IMR-90 (cell line): ENCODE measurements around the gene EMX1. TPM values are rescaled to one million over a fixed set of nuclear protein-coding genes. Genes with fewer than 3 reads are reported as not detected.

ENCODE experiments used
- ATAC-seq: fragments of 200-7000 bp; cut with Tn5 transposase; 2 replicates; pipeline ENCODE4 v1.9.1; 2020; ENCODE audit warnings: low read depth, mild to moderate bottlenecking, moderate library complexity
- BruUV-seq: library from RNA; stranded (reverse); fragments of 400-500 nt; replicated peaks from 2 replicates; lab custom pipeline; 2021; lab: Mats Ljungman, UMichigan
- CTCF ChIA-PET: fragments of 300-600 bp; formaldehyde crosslinking; extraction: SDS; loops from one replicate; lab custom pipeline; 2021; ENCODE audit warnings: antibody characterized with exemption; lab: Yijun Ruan, JAX
- POLR2A ChIA-PET: fragments of 300-600 bp; sonication (Branson Sonifier 250); formaldehyde crosslinking; loops from one replicate; lab custom pipeline; 2022; ENCODE audit warnings: antibody characterized with exemption; ENCODE audit not compliant: unreplicated experiment; lab: Charles Lee
- DNase-seq: peaks from one replicate; pipeline ENCODE4 v3.0.0; 2013
- H2AFZ ChIP-seq: replicated peaks from 2 replicates; pipeline ENCODE3; 2013; ENCODE audit warnings: low read length, mild to moderate bottlenecking; ENCODE audit not compliant: poor library complexity
- H2AK5ac ChIP-seq: 2 replicates; pipeline ENCODE4 v1.6.1; 2013; ENCODE audit warnings: low read depth, low read length, inconsistent platforms
- H2AK9ac ChIP-seq: replicated peaks from 2 replicates; pipeline ENCODE3; 2013; ENCODE audit warnings: mild to moderate bottlenecking, low read depth, low read length, moderate library complexity; ENCODE audit not compliant: poor library complexity
- H2BK120ac ChIP-seq: 2 replicates; pipeline ENCODE4 v1.6.1; 2013; ENCODE audit warnings: low read depth, low read length, inconsistent platforms
- H2BK15ac ChIP-seq: 3 replicates; pipeline ENCODE4 v1.6.1; 2013; ENCODE audit warnings: low read depth, low read length, inconsistent platforms
- H2BK20ac ChIP-seq: 2 replicates; pipeline ENCODE4 v1.6.1; 2013; ENCODE audit warnings: low read depth, mild to moderate bottlenecking, inconsistent platforms, low read length, moderate library complexity
- H2BK5ac ChIP-seq: 2 replicates; pipeline ENCODE4 v1.6.1; 2013; ENCODE audit warnings: mild to moderate bottlenecking, low read depth, low read length, inconsistent platforms; ENCODE audit not compliant: poor library complexity, severe bottlenecking
- H3K14ac ChIP-seq: replicated peaks from 2 replicates; pipeline ENCODE4 v1.6.1; 2013; ENCODE audit warnings: low read depth, low read length, inconsistent platforms
- H3K18ac ChIP-seq: 2 replicates; pipeline ENCODE4 v1.6.1; 2013; ENCODE audit warnings: low read depth, low read length, control low read depth
- H3K23ac ChIP-seq: 2 replicates; pipeline ENCODE4 v1.6.1; 2013; ENCODE audit warnings: low read depth, low read length, inconsistent platforms
- H3K27ac ChIP-seq: 2 replicates; pipeline ENCODE4 v1.5.1; 2013; ENCODE audit warnings: mild to moderate bottlenecking, control low read depth, low read length; ENCODE audit not compliant: insufficient read depth
- H3K27me3 ChIP-seq: 2 replicates; pipeline ENCODE4 v1.6.1; 2013; ENCODE audit warnings: low read length; ENCODE audit not compliant: control insufficient read depth, insufficient read depth
- H3K36me3 ChIP-seq: 2 replicates; pipeline ENCODE4 v1.6.1; 2013; ENCODE audit warnings: low read length, mixed read lengths; ENCODE audit not compliant: control insufficient read depth, insufficient read depth
- H3K4ac ChIP-seq: 2 replicates; pipeline ENCODE4 v1.6.1; 2013; ENCODE audit warnings: low read depth, low read length, inconsistent platforms
- H3K4me1 ChIP-seq: 2 replicates; pipeline ENCODE4 v1.6.1; 2013; ENCODE audit warnings: low read length, mixed read lengths; ENCODE audit not compliant: control insufficient read depth, insufficient read depth
- H3K4me2 ChIP-seq: 2 replicates; pipeline ENCODE4 v1.6.1; 2013; ENCODE audit warnings: low read depth, mild to moderate bottlenecking, control low read depth, low read length, moderate library complexity
- H3K4me3 ChIP-seq: 2 replicates; pipeline ENCODE4 v1.5.1; 2013; ENCODE audit warnings: low read depth, mild to moderate bottlenecking, control low read depth, low read length, moderate library complexity; ENCODE audit not compliant: insufficient read depth
- H3K56ac ChIP-seq: 2 replicates; pipeline ENCODE4 v1.6.1; 2013; ENCODE audit warnings: low read length, inconsistent platforms; ENCODE audit not compliant: insufficient read depth; ENCODE audit errors: extremely low read depth
- H3K79me1 ChIP-seq, 2 experiments: 2 replicates each; pipeline ENCODE4 v1.6.1; 2013; ENCODE audit warnings: low read length in 2 of 2, inconsistent platforms in 1 of 2, low read depth in 1 of 2
- H3K9ac ChIP-seq: 2 replicates; pipeline ENCODE4 v1.6.1; 2013; ENCODE audit warnings: low read depth, low read length, control low read depth
- H3K9me1 ChIP-seq: 2 replicates; pipeline ENCODE4 v1.6.1; 2013; ENCODE audit warnings: low read length, inconsistent platforms; ENCODE audit not compliant: insufficient read depth
- H3K9me3 ChIP-seq: 2 replicates; pipeline ENCODE4 v1.6.1; 2013; ENCODE audit warnings: low read length; ENCODE audit not compliant: control insufficient read depth, insufficient read depth
- H4K20me1 ChIP-seq: 2 replicates; pipeline ENCODE4 v1.6.1; 2013; ENCODE audit warnings: low read length, inconsistent platforms; ENCODE audit not compliant: insufficient read depth
- H4K5ac ChIP-seq: 2 replicates; pipeline ENCODE4 v1.6.1; 2013; ENCODE audit warnings: mild to moderate bottlenecking, low read depth, low read length, control low read depth
- H4K8ac ChIP-seq, 2 experiments: 2 replicates each; pipeline ENCODE4 v1.6.1; 2013; ENCODE audit warnings: low read depth in 2 of 2, low read length in 2 of 2, control low read depth in 1 of 2, inconsistent platforms in 1 of 2
- H4K91ac ChIP-seq: 2 replicates; pipeline ENCODE4 v1.6.1; 2013; ENCODE audit warnings: low read depth, low read length, inconsistent platforms; ENCODE audit not compliant: insufficient read depth
- BHLHE40 ChIP-seq: fragments of 150-350 bp; IDR thresholded peaks from 2 replicates; pipeline ENCODE4 v1.6.1; 2016; ENCODE audit warnings: mild to moderate bottlenecking, low read depth, low read length
- CEBPB ChIP-seq: IDR thresholded peaks from 2 replicates; pipeline ENCODE4 v1.6.1; 2012; ENCODE audit warnings: low read depth, low read length, improper control_type of control experiment
- CHD1 ChIP-seq: IDR thresholded peaks from 2 replicates; pipeline ENCODE4 v1.6.1; 2012; ENCODE audit warnings: low read depth, low read length, improper control_type of control experiment
- FOS ChIP-seq: fragments of 150-350 bp; IDR thresholded peaks from 2 replicates; pipeline ENCODE4 v1.6.1; 2016; ENCODE audit warnings: low read depth, low read length
- MAFK ChIP-seq: IDR thresholded peaks from 2 replicates; pipeline ENCODE4 v1.6.1; 2012; ENCODE audit warnings: low read depth, low read length, improper control_type of control experiment
- MAZ ChIP-seq: IDR thresholded peaks from 2 replicates; pipeline ENCODE4 v1.6.1; 2012; ENCODE audit warnings: low read depth, mild to moderate bottlenecking, low read length, improper control_type of control experiment, moderate library complexity, borderline replicate concordance
- NFE2L2 ChIP-seq: fragments of 150-350 bp; IDR thresholded peaks from 2 replicates; pipeline ENCODE4 v1.6.1; 2016; ENCODE audit warnings: low read depth, mild to moderate bottlenecking, low read length
- POLR2A ChIP-seq: IDR thresholded peaks from 2 replicates; pipeline ENCODE4 v1.6.1; 2012; ENCODE audit warnings: mild to moderate bottlenecking, low read depth, low read length
- RAD21 ChIP-seq: IDR thresholded peaks from 2 replicates; pipeline ENCODE4 v1.6.1; 2012; ENCODE audit warnings: low read length, improper control_type of control experiment
- RFX5 ChIP-seq: IDR thresholded peaks from 2 replicates; pipeline ENCODE4 v1.8.0; 2012; ENCODE audit warnings: low read depth, mild to moderate bottlenecking, low read length, moderate library complexity
- SMC3 ChIP-seq: fragments of 150-350 bp; IDR thresholded peaks from 2 replicates; pipeline ENCODE4 v1.6.1; 2016; ENCODE audit warnings: low read depth, mild to moderate bottlenecking, antibody characterized with exemption, low read length, moderate library complexity
- WGBS, 2 experiments: methylation state at CpG; one replicate each; pipeline versions ENCODE4 v1.1.5 to v1.1.7; 2013; ENCODE audit warnings: missing lambda C conversion rate in 2 of 2; ENCODE audit not compliant: insufficient read length in 1 of 2; ENCODE audit errors: extremely low coverage in 2 of 2; 5-methylcytosine and 5-hydroxymethylcytosine counted together
- dilution Hi-C: fragments of 300-500 bp; cut with HindIII; formaldehyde crosslinking; loops from one replicate; pipeline ENCODE4 v1.14.3; 2018; ENCODE audit warnings: low sequenced_read_pairs; ENCODE audit not compliant: unreplicated experiment
- in situ Hi-C: fragments of 300-500 bp; cut with MboI; formaldehyde crosslinking; loops from 3 replicates; pipeline ENCODE4 v1.14.3; 2019; ENCODE audit warnings: low sequenced_read_pairs, inconsistent platforms, mixed read lengths
- intact Hi-C: fragments of 100-400 bp; cut with micrococcal nuclease; formaldehyde crosslinking; loops from 2 replicates; pipeline ENCODE4 v1.10.0; 2022
- polyA plus RNA-seq, 3 experiments: library from polyadenylated mRNA; depleted of rRNA; stranded (reverse); fragments of >200 nt; gene quantifications; 2 replicates each; pipeline ENCODE4 v1.2.3, GENCODE V29; 2012; ENCODE audit warnings: low replicate concordance in 1 of 3
- total RNA-seq: library from RNA; depleted of rRNA; stranded (reverse); fragments of >200 nt; gene quantifications from 2 replicates; pipeline ENCODE4 v1.2.3, GENCODE V29; 2012
- TF ChIP-seq, protein P1 (sequence below): fragments of 150-350 bp; IDR thresholded peaks from 2 replicates; pipeline ENCODE4 v1.6.1; 2017; ENCODE audit warnings: mild to moderate bottlenecking, antibody characterized with exemption, low read length, low read depth
- TF ChIP-seq, protein P2 (sequence below): fragments of 150-350 bp; IDR thresholded peaks from 2 replicates; pipeline ENCODE4 v1.6.1; 2016; ENCODE audit warnings: low read depth, mild to moderate bottlenecking, low read length, moderate library complexity, borderline replicate concordance

The EMX1 gene
- total and polyA plus RNA-seq, 2 of the 4 experiments (the other 2 are of a cell fraction) = not detected

DNA sequence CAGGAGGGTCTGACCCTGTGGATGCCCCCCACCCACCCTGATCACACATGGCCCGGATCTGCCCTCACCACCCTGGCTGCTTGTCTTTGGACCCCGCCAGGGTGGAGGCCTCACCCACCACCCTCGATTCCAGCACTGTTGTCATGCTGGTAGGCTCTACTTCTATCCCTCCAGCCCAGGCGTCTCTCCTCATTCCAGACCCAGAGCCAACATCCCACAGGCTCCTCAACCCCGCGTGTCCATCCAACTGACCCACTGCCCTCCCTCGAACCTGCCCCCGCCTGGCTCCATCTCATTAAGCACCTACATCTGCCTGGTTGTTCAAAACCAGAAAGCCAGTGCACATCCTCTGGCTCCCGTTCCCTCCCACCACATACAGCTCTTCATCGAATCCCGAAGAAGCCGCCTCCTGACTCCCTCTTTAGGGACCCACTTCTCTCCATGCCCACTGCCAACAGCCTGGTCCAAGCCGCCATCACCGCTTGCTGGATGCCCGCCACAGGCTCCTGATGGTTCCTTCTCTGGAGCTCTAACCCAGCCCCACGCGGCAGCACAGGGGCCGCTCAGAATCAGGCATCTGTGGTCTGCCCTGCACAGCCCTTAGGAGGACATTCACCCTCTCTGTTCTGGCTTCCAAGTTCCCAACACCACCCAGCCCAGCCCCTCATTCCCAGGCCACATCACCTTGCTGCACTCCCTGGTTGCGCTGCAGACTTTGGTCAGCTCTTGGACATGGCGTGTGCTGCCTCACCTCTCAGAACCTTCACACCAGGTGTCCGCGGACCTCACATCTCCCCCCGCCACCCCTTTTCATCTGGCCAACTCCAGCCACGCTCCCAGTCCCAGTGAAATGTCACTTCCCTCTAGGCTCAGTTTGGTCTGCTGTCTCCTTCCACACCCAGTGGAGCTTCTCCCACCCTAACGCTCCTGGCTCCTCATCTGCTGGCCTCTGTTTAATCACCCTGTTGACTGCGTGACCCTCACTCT is 43.0 kb downstream of the EMX1 start (continued):
- TF ChIP-seq NFE2L2 = no peak
- TF ChIP-seq POLR2A = no peak

DNA sequence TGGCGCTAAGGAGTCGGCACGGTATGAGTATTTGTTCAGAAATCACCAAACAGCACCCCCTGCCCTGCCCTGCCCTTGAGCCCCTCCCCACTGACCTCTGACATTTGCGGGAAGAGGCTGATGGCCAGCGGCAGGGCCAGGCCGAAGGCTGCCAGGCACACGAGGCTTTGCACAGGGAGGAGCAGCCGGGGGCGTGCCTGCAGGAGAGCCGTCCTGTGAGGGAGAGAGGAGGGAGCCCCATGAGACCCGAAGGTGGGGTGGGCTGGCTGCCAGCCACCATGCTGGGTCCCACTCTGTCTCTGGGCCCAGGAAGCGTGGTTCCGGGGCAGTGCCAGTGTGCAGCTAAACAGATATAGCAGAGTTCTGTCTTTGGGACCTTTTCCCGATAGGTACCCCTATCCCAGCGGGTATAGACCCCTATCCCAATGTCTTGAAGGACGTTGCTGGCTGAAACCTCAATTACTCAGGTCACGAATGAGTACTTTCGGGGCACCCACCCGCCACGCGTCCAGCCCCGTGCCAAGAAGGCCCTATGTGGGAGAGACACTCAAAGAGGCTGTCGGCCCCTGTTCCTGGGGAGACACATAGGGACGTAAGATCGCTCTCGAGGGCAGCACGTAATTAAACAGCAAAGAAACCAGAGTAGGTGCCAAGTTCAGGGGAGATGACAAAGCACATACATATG is 43.9 kb downstream of the EMX1 start:
- no peak overlapping the region for H3K4ac ChIP-seq
- no peaks in the 10 kb centered on the region for H4K20me1 ChIP-seq
- 98% methylated on average over 6 of the region's 27 CpGs; no CpG with 5 or more reads in 1 of the 2 experiments for WGBS, 2 experiments
- H2BK15ac ChIP-seq = no peak overlapping the region
- no peak for DNase-seq
- no peak overlapping the region for H2AFZ ChIP-seq
- dilution Hi-C loops = no loop called here
- H3K4me3 ChIP-seq = no peak overlapping the region
- H2AK9ac ChIP-seq = no peak overlapping the region
- POLR2A ChIA-PET = no interaction called here
- H4K91ac ChIP-seq = no peak overlapping the region
- H3K14ac ChIP-seq = no peak overlapping the region
- no peak for ATAC-seq
- intact Hi-C loops = no loop called here
- H2AK5ac ChIP-seq = no peak overlapping the region
- no peak overlapping the region for H2BK120ac ChIP-seq
- no peak overlapping the region for H3K23ac ChIP-seq
- no peaks in the 10 kb centered on the region for H3K9me3 ChIP-seq
- H2BK20ac ChIP-seq = no peak overlapping the region
- H4K5ac ChIP-seq = no peak overlapping the region
- no peaks in the 10 kb centered on the region for H3K27me3 ChIP-seq
- 0 out of 2 replicates have a peak, but pooled peaks cover 3% of the 10 kb centered on the region for H3K36me3 ChIP-seq
- no TSS peak for BruUV-seq
- no peak overlapping the region for H2BK5ac ChIP-seq
- CTCF ChIA-PET = no interaction called here
- peaks cover 4% of the 10 kb centered on the region; the same call in 1 of the 2 replicates for H3K9me1 ChIP-seq
- H3K27ac ChIP-seq = no peak overlapping the region
- H3K9ac ChIP-seq = no peak overlapping the region
- H3K79me1 ChIP-seq = no peaks in the 10 kb centered on the region
- H4K8ac ChIP-seq = no peak overlapping the region
- no peaks in the 10 kb centered on the region for H3K4me1 ChIP-seq
- in situ Hi-C loops = no loop called here
- no peak overlapping the region for H3K4me2 ChIP-seq
- no peak overlapping the region for H3K18ac ChIP-seq
- no peak overlapping the region for H3K56ac ChIP-seq
- TF ChIP-seq BHLHE40 = no peak
- TF ChIP-seq, protein P1, sequence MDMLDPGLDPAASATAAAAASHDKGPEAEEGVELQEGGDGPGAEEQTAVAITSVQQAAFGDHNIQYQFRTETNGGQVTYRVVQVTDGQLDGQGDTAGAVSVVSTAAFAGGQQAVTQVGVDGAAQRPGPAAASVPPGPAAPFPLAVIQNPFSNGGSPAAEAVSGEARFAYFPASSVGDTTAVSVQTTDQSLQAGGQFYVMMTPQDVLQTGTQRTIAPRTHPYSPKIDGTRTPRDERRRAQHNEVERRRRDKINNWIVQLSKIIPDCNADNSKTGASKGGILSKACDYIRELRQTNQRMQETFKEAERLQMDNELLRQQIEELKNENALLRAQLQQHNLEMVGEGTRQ = no peak
- no peak for TF ChIP-seq FOS
- TF ChIP-seq CEBPB = no peak
- no peak for TF ChIP-seq POLR2A
- no peak for TF ChIP-seq RAD21
- TF ChIP-seq SMC3 = no peak
- no peak for TF ChIP-seq RFX5
- TF ChIP-seq MAFK = no peak
- TF ChIP-seq, protein P2, sequence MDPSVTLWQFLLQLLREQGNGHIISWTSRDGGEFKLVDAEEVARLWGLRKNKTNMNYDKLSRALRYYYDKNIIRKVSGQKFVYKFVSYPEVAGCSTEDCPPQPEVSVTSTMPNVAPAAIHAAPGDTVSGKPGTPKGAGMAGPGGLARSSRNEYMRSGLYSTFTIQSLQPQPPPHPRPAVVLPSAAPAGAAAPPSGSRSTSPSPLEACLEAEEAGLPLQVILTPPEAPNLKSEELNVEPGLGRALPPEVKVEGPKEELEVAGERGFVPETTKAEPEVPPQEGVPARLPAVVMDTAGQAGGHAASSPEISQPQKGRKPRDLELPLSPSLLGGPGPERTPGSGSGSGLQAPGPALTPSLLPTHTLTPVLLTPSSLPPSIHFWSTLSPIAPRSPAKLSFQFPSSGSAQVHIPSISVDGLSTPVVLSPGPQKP = no peak
- TF ChIP-seq MAZ = no peak
- TF ChIP-seq CHD1 = no peak
